HepG2 (cell line): ENCODE data around the gene MSMO1. TPM values are rescaled to one million over a fixed set of nuclear protein-coding genes. Genes with fewer than 3 reads are reported as not detected.

Experiments used
- AKAP8 ChIP-seq: sonication (generic); formaldehyde crosslinking; IDR thresholded peaks from 2 replicates; pipeline ENCODE4 v1.5.1; 2020; ENCODE audit warnings: mild to moderate bottlenecking, missing genetic modification reagents
- CAMTA2 ChIP-seq: sonication (generic); formaldehyde crosslinking; IDR thresholded peaks from 2 replicates; pipeline ENCODE4 v1.4.0; 2020; ENCODE audit warnings: mild to moderate bottlenecking, missing genetic modification reagents, borderline replicate concordance
- KDM5A ChIP-seq: fragments of 200-600 bp; sonication (generic); IDR thresholded peaks from 2 replicates; pipeline ENCODE4 v1.7.0; 2018; ENCODE audit warnings: antibody characterized with exemption, mild to moderate bottlenecking, low read length, borderline replicate concordance
- NFAT5 ChIP-seq: sonication (generic); formaldehyde crosslinking; IDR thresholded peaks from 2 replicates; pipeline ENCODE4 v1.4.0; 2020; ENCODE audit warnings: missing genetic modification reagents
- RELA ChIP-seq: sonication (generic); formaldehyde crosslinking; IDR thresholded peaks from 2 replicates; pipeline ENCODE4 v1.4.0; 2020; ENCODE audit warnings: missing genetic modification reagents
- RFX1 ChIP-seq: fragments of 450-650 bp; IDR thresholded peaks from 2 replicates; pipeline ENCODE4 v1.6.1; 2017
- SMAD9 ChIP-seq: sonication (generic); formaldehyde crosslinking; IDR thresholded peaks from 2 replicates; pipeline ENCODE4 v1.5.1; 2020; ENCODE audit warnings: mild to moderate bottlenecking, missing genetic modification reagents
- SMYD3 ChIP-seq: sonication (generic); formaldehyde crosslinking; IDR thresholded peaks from 2 replicates; pipeline ENCODE4 v1.8.1; 2023; ENCODE audit warnings: mild to moderate bottlenecking, missing genetic modification reagents
- SP5 ChIP-seq: IDR thresholded peaks from 2 replicates; pipeline ENCODE4 v1.6.1; 2016; ENCODE audit warnings: low read depth, borderline replicate concordance
- ZNF274 ChIP-seq: sonication (generic); formaldehyde crosslinking; IDR thresholded peaks from 2 replicates; pipeline ENCODE4 v1.5.1; 2020; ENCODE audit warnings: mild to moderate bottlenecking, missing genetic modification reagents
- ZNF280B ChIP-seq: sonication (generic); formaldehyde crosslinking; IDR thresholded peaks from 2 replicates; pipeline ENCODE4 v1.5.0; 2020; ENCODE audit warnings: missing genetic modification reagents, mild to moderate bottlenecking, borderline replicate concordance
- ZNF607 ChIP-seq: sonication (generic); formaldehyde crosslinking; IDR thresholded peaks from 2 replicates; pipeline ENCODE4 v1.5.1; 2020; ENCODE audit warnings: missing genetic modification reagents, mild to moderate bottlenecking, borderline replicate concordance
- ZNF790 ChIP-seq: sonication (generic); formaldehyde crosslinking; IDR thresholded peaks from 2 replicates; pipeline ENCODE4 v1.8.0; 2022; ENCODE audit warnings: missing genetic modification reagents, mild to moderate bottlenecking, borderline replicate concordance
- polyA plus RNA-seq, 8 experiments: library from polyadenylated mRNA; depleted of rRNA in 3 of 8; stranded (reverse) in 7 of 8; unstranded in 1 of 8; fragments of >200 nt; fragmentation: Illumina TruSeq in 4 of 8; extraction: Trizol in 4 of 8; gene quantifications; 2 replicates each; pipeline versions ENCODE4 v1.2.1 to v1.2.3, GENCODE V29; 2011 to 2016; ENCODE audit warnings: low read depth in 4 of 8, missing spikeins in 1 of 8, mixed read lengths in 1 of 8; ENCODE audit not compliant: insufficient read depth in 1 of 8
- total RNA-seq, 5 experiments: library from RNA; depleted of rRNA; stranded (reverse); fragments of >200 nt; fragmentation: Illumina TruSeq; extraction: Trizol; gene quantifications; 2 replicates each; pipeline ENCODE4 v1.2.3, GENCODE V29; 2016; ENCODE audit warnings: low read depth in 1 of 5
- TF ChIP-seq, protein P1 (sequence below): sonication (generic); formaldehyde crosslinking; conservative IDR thresholded peaks from 2 replicates; pipeline ENCODE4 v1.8.0; 2022; ENCODE audit warnings: low read depth, missing genetic modification reagents
- TF ChIP-seq, protein P2 (sequence below): sonication (generic); formaldehyde crosslinking; IDR thresholded peaks from 2 replicates; pipeline ENCODE4 v1.4.0; 2020; ENCODE audit warnings: low read depth, mild to moderate bottlenecking, missing genetic modification reagents
- TF ChIP-seq, protein P3 (sequence below): IDR thresholded peaks from 2 replicates; pipeline ENCODE4 v1.6.1; 2016

The MSMO1 gene
- total and polyA plus RNA-seq, 2 of the 13 experiments (the other 11 are each of a cell fraction or from before 2014, with no cell fraction given): 98.1 to 216 TPM

DNA sequence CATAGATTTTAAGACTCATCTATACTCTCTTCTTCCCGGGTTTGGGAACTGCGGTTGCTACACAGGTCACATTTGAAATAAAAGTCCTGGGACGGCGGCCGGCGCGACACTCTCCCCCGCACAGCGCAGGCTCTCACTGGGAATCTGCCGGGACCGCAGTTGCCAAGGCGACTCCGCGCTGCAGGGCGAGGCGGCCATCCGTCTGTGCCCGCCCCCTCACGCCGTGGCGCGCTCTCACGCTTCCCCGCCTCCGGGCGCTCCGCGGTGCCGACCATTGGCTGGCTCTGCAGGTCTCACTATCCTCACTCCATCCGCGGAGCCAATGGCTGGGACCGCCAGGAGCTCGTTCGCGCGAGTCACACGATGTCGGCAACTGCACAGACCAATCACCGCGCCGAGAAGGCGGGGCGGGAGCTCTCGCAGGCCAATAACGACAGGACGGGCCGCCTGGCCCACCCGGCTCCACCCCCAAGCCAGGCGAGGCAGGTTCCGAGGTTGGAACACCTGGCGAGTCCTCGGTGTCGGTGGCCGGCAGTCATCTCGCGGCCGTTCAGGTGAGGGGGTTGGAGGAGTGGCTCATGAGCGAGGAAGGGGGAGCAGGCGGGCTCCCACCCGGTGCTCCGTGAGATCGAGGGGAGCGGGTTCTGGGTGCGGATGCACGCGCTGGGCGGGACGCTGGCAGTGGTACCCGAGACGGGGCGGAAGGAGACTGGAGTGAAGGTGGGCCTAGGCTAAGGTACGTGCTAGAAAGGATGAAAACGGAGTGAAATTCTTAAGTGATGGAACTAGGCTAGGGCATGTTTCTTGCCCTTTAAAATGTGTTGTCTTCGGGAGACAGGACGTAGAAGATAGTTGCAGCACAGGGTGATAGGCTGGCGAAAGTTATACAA lies at the start of gene MSMO1 (continued):
- 0 out of 2 replicates have a peak, but pooled peaks have one; percentile 33 for TF ChIP-seq ZNF280B (CRISPR knock-in tag)
- TF ChIP-seq SP5 (CRISPR knock-in tag): peak; percentile 93
- TF ChIP-seq, protein P1, sequence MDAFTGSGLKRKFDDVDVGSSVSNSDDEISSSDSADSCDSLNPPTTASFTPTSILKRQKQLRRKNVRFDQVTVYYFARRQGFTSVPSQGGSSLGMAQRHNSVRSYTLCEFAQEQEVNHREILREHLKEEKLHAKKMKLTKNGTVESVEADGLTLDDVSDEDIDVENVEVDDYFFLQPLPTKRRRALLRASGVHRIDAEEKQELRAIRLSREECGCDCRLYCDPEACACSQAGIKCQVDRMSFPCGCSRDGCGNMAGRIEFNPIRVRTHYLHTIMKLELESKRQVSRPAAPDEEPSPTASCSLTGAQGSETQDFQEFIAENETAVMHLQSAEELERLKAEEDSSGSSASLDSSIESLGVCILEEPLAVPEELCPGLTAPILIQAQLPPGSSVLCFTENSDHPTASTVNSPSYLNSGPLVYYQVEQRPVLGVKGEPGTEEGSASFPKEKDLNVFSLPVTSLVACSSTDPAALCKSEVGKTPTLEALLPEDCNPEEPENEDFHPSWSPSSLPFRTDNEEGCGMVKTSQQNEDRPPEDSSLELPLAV (CRISPR knock-in tag): peak; percentile 71; the same call in 1 of the 2 replicates
- peak; percentile 69 for TF ChIP-seq ZNF274 (CRISPR knock-in tag)
- TF ChIP-seq ZNF790 (CRISPR knock-in tag): peak; percentile 90; the same call in 1 of the 2 replicates
- TF ChIP-seq, protein P2, sequence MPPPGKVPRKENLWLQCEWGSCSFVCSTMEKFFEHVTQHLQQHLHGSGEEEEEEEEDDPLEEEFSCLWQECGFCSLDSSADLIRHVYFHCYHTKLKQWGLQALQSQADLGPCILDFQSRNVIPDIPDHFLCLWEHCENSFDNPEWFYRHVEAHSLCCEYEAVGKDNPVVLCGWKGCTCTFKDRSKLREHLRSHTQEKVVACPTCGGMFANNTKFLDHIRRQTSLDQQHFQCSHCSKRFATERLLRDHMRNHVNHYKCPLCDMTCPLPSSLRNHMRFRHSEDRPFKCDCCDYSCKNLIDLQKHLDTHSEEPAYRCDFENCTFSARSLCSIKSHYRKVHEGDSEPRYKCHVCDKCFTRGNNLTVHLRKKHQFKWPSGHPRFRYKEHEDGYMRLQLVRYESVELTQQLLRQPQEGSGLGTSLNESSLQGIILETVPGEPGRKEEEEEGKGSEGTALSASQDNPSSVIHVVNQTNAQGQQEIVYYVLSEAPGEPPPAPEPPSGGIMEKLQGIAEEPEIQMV (CRISPR knock-in tag): no peak; the same call in none of the 2 replicates
- no peak for TF ChIP-seq SMAD9 (CRISPR knock-in tag)
- TF ChIP-seq RFX1: peak; percentile 98
- no peak for TF ChIP-seq NFAT5 (CRISPR knock-in tag)
- TF ChIP-seq ZNF607 (CRISPR knock-in tag): peak; percentile 75; the same call in 1 of the 2 replicates
- no peak for TF ChIP-seq CAMTA2 (CRISPR knock-in tag)
- TF ChIP-seq AKAP8: peak; percentile 72; the same call in 1 of the 2 replicates
- peak; percentile 81 for TF ChIP-seq KDM5A
- TF ChIP-seq, protein P3, sequence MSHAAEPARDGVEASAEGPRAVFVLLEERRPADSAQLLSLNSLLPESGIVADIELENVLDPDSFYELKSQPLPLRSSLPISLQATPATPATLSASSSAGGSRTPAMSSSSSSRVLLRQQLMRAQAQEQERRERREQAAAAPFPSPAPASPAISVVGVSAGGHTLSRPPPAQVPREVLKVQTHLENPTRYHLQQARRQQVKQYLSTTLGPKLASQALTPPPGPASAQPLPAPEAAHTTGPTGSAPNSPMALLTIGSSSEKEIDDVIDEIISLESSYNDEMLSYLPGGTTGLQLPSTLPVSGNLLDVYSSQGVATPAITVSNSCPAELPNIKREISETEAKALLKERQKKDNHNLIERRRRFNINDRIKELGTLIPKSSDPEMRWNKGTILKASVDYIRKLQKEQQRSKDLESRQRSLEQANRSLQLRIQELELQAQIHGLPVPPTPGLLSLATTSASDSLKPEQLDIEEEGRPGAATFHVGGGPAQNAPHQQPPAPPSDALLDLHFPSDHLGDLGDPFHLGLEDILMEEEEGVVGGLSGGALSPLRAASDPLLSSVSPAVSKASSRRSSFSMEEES (CRISPR knock-in tag): peak; percentile 57; the same call in 1 of the 2 replicates
- 0 out of 2 replicates have a peak, but pooled peaks have one; percentile 23 for TF ChIP-seq SMYD3 (CRISPR knock-in tag)
- peak; percentile 24; the same call in 1 of the 2 replicates for TF ChIP-seq RELA
